HG03571 (cell line): ENCODE data around the gene SLC11A1.

Source experiments
- ATAC-seq: cut with Tn5 transposase; IDR thresholded peaks from one replicate; pipeline ENCODE4 v1.9.1; 2021; ENCODE audit not compliant: unreplicated experiment

SLC11A1 gene

DNA sequence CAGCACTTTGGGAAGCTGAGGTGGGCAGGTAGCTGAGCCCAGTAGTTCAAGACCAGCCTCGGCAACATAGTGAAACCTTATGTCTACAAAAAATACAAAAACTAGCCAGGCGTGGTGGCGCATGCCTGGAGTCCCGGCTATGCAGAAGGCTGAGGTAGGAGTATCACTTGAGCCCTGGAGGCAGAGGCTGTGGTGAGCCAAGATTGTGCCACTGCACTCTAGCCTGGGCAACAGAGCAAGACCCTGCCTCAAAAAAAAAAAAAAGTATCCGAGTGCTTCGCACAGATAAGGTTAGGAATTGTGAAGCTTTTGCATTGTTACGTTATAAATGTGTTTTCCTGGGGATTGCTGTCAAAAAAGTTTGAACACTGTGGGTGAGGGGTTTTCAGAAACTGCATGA lies 21.7 kb downstream of the SLC11A1 start:
- no peak for ATAC-seq

DNA sequence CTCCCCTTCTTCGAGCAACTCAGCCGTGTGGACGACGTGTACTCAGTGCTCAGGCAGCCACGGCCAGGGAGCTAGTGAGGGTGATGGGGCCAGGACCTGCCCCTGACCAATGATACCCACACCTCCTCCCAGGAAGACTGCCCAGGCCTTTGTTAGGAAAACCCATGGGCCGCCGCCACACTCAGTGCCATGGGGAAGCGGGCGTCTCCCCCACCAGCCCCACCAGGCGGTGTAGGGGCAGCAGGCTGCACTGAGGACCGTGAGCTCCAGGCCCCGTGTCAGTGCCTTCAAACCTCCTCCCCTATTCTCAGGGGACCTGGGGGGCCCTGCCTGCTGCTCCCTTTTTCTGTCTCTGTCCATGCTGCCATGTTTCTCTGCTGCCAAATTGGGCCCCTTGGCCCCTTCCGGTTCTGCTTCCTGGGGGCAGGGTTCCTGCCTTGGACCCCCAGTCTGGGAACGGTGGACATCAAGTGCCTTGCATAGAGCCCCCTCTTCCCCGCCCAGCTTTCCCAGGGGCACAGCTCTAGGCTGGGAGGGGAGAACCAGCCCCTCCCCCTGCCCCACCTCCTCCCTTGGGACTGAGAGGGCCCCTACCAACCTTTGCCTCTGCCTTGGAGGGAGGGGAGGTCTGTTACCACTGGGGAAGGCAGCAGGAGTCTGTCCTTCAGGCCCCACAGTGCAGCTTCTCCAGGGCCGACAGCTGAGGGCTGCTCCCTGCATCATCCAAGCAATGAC lies 22.4 kb downstream of the SLC11A1 start:
- ATAC-seq, result no peak

DNA sequence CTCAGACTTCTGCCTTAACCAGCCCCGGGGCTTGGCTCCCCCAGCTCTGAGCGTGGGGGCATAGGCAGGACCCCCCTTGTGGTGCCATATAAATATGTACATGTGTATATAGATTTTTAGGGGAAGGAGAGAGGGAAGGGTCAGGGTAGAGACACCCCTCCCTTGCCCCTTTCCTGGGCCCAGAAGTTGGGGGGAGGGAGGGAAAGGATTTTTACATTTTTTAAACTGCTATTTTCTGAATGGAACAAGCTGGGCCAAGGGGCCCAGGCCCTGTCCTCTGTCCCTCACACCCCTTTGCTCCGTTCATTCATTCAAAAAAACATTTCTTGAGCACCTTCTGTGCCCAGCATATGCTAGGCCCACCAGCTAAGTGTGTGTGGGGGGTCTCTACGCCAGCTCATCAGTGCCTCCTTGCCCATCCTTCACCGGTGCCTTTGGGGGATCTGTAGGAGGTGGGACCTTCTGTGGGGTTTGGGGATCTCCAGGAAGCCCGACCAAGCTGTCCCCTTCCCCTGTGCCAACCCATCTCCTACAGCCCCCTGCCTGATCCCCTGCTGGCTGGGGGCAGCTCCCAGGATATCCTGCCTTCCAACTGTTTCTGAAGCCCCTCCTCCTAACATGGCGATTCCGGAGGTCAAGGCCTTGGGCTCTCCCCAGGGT lies 23.1 kb downstream of the SLC11A1 start:
- ATAC-seq, result no peak

DNA sequence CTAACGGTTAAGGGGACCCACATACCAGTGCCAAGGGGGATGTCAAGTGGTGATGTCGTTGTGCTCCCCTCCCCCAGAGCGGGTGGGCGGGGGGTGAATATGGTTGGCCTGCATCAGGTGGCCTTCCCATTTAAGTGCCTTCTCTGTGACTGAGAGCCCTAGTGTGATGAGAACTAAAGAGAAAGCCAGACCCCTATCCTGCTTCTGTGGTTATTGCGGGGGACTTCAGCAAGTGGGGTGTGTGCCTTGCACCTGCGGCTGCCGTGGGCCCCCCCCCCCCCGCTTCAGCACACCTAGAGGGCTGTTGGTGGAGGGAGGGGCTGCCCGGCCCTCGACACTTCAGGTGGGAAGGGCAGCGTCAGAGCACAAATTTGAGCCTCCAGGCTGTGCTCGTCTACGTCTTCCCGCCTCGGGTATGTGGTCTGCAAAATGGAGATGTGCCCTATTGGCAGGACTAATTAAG lies 23.7 kb downstream of the SLC11A1 start:
- ATAC-seq, result no peak

DNA sequence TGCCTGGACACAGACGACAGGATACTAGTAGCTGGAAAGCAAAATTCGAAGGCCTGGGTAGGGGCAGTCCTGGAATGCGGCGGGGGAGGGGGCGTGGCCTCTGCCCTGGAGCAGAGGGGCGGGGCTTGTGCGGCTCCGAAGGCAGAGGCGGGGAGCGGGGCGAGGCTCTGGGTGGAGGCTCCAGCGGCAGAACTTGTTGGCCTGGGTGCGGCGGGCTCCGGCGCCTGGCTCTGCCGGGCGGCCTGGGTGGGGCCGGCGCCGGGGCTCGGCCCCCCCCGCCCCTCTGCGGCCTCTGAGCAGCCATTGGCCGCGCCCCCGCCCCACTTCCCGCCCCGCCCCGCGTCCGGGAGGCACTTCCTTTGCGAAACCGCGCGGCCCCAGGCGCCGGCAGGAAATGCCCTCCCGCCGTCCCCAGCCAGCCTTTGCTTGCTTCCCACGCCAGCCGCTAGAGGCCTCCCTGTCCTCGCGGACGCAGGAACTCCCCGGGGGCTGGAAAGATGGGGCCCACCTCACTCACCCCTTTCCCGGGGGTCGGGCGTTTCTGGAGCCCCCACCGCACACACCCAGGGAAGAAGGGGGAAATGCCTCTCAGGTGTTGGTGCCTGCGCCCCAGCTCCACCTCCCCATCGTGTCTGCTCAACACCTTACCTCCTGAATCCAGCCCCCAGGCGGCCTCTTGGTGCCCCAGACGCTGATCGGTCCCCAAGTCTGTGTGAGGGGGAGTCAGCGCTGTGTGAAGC lies 24.3 kb downstream of the SLC11A1 start:
- peak; percentile 72 for ATAC-seq

DNA sequence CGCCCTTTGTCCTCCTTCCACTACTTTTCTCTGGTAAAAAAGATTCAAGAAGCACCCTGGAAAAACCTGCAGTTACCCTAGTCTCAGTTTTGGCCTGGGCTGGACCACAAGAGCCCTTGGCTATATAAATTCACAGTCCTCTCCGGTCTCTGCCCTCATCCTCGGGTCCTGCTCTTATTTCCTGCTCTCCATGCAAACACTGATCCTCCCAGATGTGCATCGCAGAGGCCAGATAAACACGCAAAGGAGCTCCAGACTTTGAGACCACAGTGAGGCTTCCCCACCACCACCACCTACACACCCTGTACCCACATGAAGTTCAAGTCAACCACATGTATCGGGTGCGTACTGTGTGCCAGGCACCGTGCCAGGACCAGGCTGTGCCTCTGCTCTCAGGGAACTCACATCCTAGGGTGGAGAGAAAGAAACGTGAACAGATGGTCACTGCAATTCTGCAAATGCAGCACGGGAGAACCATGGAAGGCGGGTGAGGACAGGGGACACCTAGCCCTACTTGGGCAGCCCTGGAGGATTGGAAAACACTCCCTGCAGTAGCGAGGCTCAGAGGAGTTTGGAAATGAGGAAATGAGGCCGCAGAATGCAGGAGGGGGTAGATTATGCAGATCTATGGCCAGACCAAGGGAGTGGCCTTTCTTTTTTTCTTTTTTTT lies 25.0 kb downstream of the SLC11A1 start:
- ATAC-seq, result no peak

DNA sequence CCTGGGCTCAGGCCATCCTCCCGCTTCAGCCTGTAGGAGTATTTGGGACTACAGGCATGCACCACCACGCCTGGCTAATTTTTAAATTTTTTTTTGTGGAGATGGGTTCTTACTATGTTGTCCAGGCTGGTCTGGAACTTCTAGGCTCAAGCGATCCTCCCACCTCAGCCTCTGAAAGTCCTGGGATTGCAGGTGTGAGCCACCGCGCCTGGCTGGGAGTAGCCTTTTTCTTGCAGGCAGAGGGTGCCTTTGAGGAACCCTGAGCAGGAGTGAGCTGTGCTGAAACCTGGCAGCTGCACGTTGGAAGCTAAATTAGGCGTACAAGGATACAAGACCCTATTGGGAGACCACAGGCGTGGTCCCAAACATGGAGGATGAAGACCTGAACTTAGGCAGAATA lies 25.6 kb downstream of the SLC11A1 start:
- no peak for ATAC-seq

DNA sequence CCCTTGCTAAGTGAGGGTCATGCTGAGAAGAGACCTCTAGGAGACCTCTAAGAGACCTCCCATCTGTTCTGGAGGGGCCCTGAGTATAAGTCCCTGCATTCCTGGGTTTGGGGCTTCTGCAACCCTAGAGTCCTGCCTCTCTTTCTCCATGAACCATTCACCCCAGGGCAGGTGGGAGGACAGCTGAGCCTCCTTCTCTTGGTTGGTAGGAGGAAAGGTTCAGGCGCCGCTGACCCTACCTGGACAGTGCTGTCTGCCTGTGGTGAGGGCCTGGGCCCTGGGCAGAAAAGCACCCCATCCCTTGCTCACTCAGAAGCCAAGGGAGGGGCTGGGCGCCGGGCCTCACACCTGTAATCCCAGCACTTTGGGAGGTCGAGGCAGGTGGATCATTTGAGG lies 36.2 kb downstream of the SLC11A1 start:
- no peak for ATAC-seq

DNA sequence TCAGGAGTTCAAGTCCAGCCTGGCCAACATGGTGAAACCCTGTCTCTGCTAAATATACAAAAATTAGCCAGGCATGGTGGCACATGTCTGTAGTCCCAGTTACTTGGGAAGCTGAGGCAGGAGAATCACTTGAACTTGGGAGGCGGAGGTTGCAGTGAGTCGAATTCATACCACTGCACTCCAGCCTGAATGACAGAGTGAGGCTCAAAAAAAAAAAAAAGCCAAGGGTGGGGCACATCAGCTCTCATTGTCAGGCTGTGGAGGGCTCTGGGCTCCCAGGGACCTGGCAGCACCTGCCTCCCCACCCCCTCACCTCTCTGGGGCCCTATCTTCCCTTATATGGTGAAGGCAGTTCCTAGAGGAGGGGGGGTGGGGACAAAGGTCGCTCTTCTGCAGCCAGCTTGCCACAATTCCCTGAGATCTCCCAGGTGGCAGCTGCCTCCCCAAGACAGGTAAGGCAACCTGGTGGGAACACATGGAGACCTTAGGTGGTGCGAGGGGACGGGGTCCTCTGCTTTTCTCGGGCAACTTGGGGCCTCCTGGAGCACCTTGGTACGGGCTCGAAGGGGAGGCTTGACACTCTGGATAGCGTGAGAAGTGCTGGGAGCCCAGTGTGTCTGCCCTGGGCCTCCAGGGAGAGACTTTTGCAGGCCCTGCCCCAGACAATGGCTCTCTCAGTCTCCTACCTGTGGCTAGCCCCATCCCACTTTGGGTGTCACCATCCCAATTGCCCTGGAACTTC lies 36.8 kb downstream of the SLC11A1 start, which contains the start of gene VIL1:
VIL1 (plus strand) TSS at position 407 of the 742 bp plus-strand sequence. CDS start 4,656 bp downstream, outside the sequence.
- ATAC-seq, result no peak

DNA sequence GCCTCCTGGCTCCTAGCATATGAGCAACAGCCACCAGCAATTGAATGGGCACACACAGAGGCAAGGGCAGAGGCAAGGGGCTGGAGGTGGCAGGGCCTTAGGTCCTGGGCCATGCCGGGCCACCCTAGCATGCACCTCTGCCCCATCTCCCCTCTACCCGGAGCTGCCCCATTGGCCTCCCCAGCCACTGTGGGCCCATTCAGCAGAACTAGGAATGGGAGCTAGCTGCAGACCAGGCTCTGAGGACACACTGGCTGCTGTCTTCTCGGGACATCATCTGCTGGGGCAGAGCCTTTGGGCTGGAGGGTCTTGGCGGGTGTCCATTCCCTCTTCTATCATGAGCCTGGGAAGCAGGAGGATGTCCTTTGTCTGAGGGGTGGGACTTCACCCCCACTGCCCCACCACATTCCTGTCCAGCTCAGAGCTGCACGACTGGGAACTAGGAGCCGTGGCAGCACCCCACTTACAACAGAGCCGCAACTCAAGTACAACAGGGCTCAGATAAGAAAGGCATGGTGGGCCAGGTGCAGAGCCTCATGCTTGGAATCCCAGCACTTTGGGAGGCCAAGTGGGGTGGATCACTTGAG lies 37.6 kb downstream of the SLC11A1 start:
- ATAC-seq, result no peak

DNA sequence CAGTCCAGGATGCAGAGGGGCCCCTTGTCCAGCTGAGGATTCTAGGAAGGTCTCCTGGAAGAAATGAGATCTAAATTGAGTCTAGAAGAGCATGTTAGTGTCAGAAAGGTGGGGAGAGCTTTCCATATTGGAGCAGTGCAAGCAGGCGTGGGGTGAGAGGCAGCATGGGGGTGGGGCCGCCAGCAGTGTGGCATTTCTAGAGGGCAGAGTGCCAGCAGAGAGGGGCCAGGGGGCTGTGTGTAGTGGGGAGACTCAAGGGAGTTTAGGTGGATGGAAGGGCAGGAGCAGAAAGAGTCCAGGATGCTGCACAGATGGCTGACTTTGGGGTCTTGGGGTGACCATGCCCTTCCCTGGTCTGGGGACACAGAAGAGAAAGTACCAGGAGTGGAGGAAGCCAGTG lies 39.0 kb downstream of the SLC11A1 start:
- ATAC-seq, result no peak

DNA sequence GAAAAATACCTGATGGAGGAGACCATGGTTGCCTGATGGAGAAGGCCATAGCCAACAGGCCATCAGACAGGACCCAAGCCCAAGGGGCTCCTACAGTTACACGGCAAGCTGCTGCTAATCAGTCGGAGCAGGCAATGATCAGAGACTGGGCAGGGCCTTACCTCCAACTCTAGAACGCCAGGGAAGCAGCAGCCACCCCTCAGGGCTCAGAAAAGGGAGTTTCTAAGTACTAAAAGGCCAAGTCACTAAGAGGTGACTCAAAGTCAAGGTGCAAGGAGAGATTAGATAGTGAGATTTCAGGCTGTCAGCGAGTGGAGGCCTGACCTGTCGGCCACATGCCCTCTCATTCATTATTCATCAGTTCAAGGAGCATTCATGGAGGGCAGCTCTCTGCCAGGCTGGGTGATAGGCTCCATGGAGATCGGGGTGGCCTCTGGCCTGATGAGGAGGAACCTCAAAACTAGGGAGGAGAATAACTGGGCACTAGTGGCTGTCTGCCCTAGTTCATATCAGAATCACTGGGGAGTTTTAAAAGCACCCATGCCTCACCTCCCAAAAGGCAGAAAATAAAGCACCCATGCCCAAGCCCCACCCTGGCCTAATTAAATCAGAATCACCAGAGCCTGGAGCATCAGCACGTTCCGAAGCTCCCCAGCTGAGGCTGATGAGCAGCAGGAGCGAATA lies 40.5 kb downstream of the SLC11A1 start:
- no peak for ATAC-seq

DNA sequence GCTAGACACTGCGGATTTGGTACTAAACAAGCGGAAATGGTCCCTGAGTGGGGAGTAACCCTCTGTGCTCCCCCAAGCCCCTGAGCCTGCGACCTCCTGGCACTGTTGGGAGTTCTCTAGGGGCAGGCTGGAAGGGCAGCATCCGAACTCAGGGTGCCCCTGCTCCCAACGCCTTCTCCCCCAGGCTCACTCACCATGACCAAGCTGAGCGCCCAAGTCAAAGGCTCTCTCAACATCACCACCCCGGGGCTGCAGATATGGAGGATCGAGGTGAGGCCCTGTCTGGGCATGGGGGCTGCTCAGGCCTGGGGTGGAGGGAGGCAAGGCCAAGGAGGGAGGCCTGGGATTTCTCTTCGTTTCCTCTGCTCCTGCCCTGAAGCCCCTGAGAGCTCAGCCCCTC lies 41.5 kb downstream of the SLC11A1 start:
- no peak for ATAC-seq

DNA sequence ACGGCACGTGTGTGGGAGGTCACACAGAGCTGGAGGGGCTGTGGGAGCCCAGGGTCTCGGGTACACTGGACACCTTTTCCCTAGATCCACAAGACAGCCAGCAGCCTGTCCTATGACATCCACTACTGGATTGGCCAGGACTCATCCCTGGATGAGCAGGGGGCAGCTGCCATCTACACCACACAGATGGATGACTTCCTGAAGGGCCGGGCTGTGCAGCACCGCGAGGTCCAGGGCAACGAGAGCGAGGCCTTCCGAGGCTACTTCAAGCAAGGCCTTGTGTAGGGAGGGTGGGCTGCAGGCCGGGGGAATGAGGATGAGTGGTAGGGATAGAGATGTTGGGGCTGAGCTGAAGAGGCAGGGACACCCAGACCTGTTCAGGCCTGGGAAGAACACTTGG lies 43.5 kb downstream of the SLC11A1 start:
- no peak for ATAC-seq

DNA sequence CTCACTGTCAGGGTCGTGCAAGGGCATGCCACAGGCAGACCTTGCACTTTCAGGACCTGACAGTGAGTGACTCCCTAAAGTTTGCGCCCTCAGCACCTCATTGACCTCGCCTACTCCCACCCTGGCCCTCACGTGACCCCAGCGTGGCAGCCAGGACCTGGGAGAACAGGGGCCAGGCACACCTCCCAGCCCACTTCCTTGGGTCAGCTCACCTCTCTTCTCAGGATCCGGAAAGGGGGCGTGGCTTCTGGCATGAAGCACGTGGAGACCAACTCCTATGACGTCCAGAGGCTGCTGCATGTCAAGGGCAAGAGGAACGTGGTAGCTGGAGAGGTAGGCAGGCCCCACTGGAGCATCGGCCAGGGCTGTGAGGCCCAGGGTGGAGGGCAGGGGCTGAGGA lies 45.7 kb downstream of the SLC11A1 start:
- no peak for ATAC-seq

DNA sequence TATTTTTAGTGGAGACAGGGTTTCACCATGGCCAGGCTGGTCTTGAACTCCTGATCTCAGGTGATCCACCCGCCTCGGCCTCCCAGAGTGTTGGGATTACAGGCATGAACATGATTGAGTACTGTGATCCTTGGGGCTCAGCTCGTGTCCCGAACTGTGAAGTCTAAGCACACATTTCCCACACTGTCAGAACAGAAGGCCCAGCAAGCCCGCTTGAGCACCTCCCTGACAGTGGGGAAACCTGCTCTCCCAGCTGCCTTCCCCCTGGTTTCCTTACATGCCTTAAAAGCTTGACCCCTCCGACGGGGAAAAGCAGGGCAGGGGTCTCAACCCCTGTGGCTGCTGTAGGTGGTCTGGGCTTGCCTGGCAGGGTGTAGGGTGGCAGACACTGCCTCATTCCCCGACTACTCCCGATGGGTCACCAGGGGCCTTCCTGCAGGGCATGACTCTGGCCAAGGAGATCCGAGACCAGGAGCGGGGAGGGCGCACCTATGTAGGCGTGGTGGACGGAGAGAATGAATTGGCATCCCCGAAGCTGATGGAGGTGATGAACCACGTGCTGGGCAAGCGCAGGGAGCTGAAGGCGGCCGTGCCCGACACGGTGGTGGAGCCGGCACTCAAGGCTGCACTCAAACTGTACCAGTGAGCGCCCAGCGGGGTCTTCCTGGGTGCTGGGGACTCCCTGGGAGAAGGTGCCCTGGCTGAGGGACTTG lies 46.9 kb downstream of the SLC11A1 start:
- ATAC-seq, result no peak

DNA sequence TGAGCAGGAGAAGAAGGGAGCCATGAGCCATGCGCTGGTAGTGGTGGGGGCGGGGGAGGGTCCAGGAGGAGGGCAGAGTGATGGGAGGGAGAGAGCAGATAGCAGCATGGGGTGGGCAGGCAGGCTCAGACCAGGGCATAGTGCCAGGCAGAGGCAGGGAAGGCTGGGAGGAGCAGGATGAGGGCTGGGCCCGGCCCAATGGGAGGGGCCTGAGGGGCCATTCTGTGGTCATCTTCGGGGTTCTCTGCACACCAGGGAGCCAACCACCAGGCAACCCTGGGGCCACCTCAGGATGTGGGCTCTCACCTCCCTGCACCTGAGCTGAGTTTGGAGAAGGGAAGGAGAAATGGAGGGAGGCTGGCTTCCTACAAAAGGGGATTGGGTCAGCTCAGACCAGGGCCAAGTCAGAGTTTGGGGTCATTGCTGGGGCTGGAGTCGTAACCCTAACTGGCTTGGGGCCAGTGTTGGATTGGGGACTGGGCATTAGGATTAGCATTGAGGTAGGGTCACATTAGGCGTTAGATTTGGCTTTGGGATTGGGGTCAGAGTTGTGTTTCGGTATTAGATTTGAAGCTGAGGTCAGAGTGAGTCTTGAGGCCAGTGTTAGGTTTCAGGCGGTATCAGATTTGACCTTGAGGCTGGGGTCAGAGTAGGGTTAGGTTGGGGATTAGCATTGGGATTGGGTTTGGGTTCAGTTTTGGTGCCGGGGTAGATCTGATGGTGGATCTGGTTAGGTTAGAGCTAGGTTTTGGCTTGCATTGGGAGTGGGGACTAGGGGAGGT lies 48.0 kb downstream of the SLC11A1 start:
- no peak for ATAC-seq

DNA sequence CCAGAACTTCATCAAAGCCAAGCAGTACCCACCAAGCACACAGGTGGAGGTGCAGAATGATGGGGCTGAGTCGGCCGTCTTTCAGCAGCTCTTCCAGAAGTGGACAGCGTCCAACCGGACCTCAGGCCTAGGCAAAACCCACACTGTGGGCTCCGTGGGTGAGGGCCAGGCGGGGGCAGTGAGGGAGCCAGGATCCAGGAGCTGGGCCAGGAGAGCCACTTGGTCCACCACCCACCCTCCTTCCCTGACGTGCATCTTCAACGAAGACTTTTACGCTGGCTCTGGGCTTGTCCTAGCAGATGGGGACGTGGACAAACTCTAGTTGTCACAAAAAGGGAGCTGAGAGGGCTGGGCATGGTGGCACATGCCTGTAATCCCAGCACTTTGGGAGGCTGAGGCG lies 48.6 kb downstream of the SLC11A1 start:
- ATAC-seq, result no peak
